Esophagus squamous epithelium (tissue), 5 donors: Measurements from ENCODE around the gene C1orf74. TPM values are rescaled to one million over a fixed set of nuclear protein-coding genes. Genes with fewer than 3 reads are reported as not detected.
A peak's percentile ranks its signal among the peaks of the same experiment; 100 is the strongest.

Experiments used
- DNase-seq: peaks from one replicate; lab custom pipeline; 2025; lab: John Stamatoyannopoulos, UW
- H3K27ac ChIP-seq, 4 donors: fragments of 200-600 bp; sonication (generic); one replicate each; pipeline ENCODE4 v1.5.1; 2016 to 2019; ENCODE audit warnings: mild to moderate bottlenecking in 1 of 4
- H3K27me3 ChIP-seq, 4 donors: fragments of 200-600 bp; sonication (generic); 1 replicate in 3 of 4; 2 replicates in 1 of 4; pipeline versions ENCODE4 v1.5.1 to v1.6.0; 2017 to 2021; ENCODE audit warnings: antibody characterized with exemption in 1 of 4
- H3K36me3 ChIP-seq, 3 donors: fragments of 200-600 bp; sonication (generic); one replicate each; pipeline ENCODE4 v1.5.1; 2016 to 2019
- H3K4me1 ChIP-seq, 3 donors: fragments of 200-600 bp; sonication (generic); one replicate each; pipeline ENCODE4 v1.5.1; 2017 to 2019
- H3K4me3 ChIP-seq, 4 donors: fragments of 200-600 bp; sonication (generic); 1 replicate in 3 of 4; 2 replicates in 1 of 4; pipeline ENCODE4 v1.5.1; 2016 to 2019; ENCODE audit warnings: mild to moderate bottlenecking in 2 of 4, moderate library complexity in 1 of 4
- H3K9me3 ChIP-seq, 3 donors: fragments of 200-600 bp; sonication (generic); one replicate each; pipeline ENCODE4 v1.5.1; 2016 to 2019
- CTCF ChIP-seq, 6 experiments: fragments of 450-650 bp in 4 of 6; fragments of 200-600 bp in 2 of 6; sonication (generic) in 2 of 6; IDR thresholded peaks; one replicate each; pipeline ENCODE4 v1.5.1; 2016 to 2019; ENCODE audit warnings: antibody characterized with exemption in 6 of 6, mild to moderate bottlenecking in 4 of 6, moderate library complexity in 4 of 6
- POLR2A ChIP-seq, 4 donors: fragments of 450-650 bp; IDR thresholded peaks; one replicate each; pipeline ENCODE4 v1.6.1; 2017; ENCODE audit warnings: antibody characterized with exemption in 4 of 4, mild to moderate bottlenecking in 4 of 4, moderate library complexity in 3 of 4
- WGBS, 2 donors: methylation state at CpG; one replicate each; pipeline ENCODE4 v1.1.5; 2018; 5-methylcytosine and 5-hydroxymethylcytosine counted together
- intact Hi-C: fragments of 100-400 bp; cut with DNase I; formaldehyde crosslinking; loops from one replicate; pipeline ENCODE4 v1.15.0; 2022
- total RNA-seq, 4 donors: library from RNA; depleted of rRNA; stranded (reverse); fragments of >200 nt; gene quantifications; one replicate each; pipeline ENCODE4 v1.1.0, GENCODE V29; 2016
- donor health status: DM: yes; HTN: yes; CAD: no.

The C1orf74 gene
- total RNA-seq, 4 donors from 2014 or later: 2.9 to 6.2 (median 4.1) TPM

GRCh38 chr1:209783386-209783785 lies 973 bp downstream of the C1orf74 start:
- WGBS, 2 donors: 35 to 52% methylated on average over 4 to 5 of the region's 6 CpGs
- Histone ChIP-seq H3K27me3 (no peaks in the 10 kb centered on the region), H3K9me3 (no peaks in the 10 kb centered on the region), H3K36me3 (peaks cover 0 to 56% (median 0%) of the 10 kb centered on the region in 3 donors), H3K4me1 (peaks cover 22 to 51% (median 26%) of the 10 kb centered on the region in 3 donors), H3K27ac (peak overlapping the region in 2 of 4 donors; percentile 92 to 94), H3K4me3 (peak overlapping the region in 3 of 4 donors; percentile 65 to 78 (median 68))
- no peak for DNase-seq
- TF ChIP-seq CTCF (IDR thresholded peaks at IDR 0.05) (no peak), POLR2A (IDR thresholded peaks at IDR 0.05) (no peak)
- intact Hi-C loops: no loop called here

GRCh38 chr1:209780268-209780667 lies 4.1 kb downstream of the C1orf74 start:
- Histone ChIP-seq H3K9me3 (no peaks in the 10 kb centered on the region), H3K27ac (no peak overlapping the region), H3K4me1 (peaks cover 8 to 19% (median 9%) of the 10 kb centered on the region in 3 donors), H3K27me3 (no peaks in the 10 kb centered on the region), H3K36me3 (peaks cover 0 to 31% (median 0%) of the 10 kb centered on the region in 3 donors), H3K4me3 (no peak overlapping the region)
- WGBS, 2 donors: 66 to 82% methylated on average over 4 of the region's 4 CpGs
- DNase-seq: no peak
- no peak for TF ChIP-seq CTCF (IDR thresholded peaks at IDR 0.05)
- TF ChIP-seq POLR2A (IDR thresholded peaks at IDR 0.05): no peak
- intact Hi-C loops: no loop called here

- Histone ChIP-seq H3K9me3 (no peaks in the 10 kb centered on the region), H3K36me3 (peaks cover 0 to 26% (median 0%) of the 10 kb centered on the region in 3 donors), H3K27ac (no peak overlapping the region), H3K27me3 (no peaks in the 10 kb centered on the region), H3K4me1 (peaks cover 0 to 2% (median under 1%) of the 10 kb centered on the region in 3 donors), H3K4me3 (no peak overlapping the region)
- intact Hi-C loops: no loop called here
- no peak for TF ChIP-seq CTCF (IDR thresholded peaks at IDR 0.05)
- TF ChIP-seq POLR2A (IDR thresholded peaks at IDR 0.05): no peak
- WGBS, 2 donors: 91 to 100% methylated on average over 1 of the region's 1 CpG
- DNase-seq: no peak
These were observed 6.3 kb downstream of the C1orf74 start for GRCh38 chr1:209778102-209778501.

GRCh38 chr1:209777587-209777986 lies 6.8 kb downstream of the C1orf74 start:
- WGBS, 2 donors: 95 to 96% methylated on average over 2 of the region's 2 CpGs
- intact Hi-C loops: no loop called here
- no peak for DNase-seq
- no peak overlapping the region for H3K27ac ChIP-seq
- no peak overlapping the region for H3K4me3 ChIP-seq
- H3K27me3 ChIP-seq: no peaks in the 10 kb centered on the region
- peaks cover 0 to 22% (median 0%) of the 10 kb centered on the region in 3 donors for H3K36me3 ChIP-seq
- no peaks in the 10 kb centered on the region for H3K4me1 ChIP-seq
- no peaks in the 10 kb centered on the region for H3K9me3 ChIP-seq
- TF ChIP-seq POLR2A (IDR thresholded peaks at IDR 0.05): no peak
- no peak for TF ChIP-seq CTCF (IDR thresholded peaks at IDR 0.05)

- Histone ChIP-seq H3K27me3 (no peaks in the 10 kb centered on the region), H3K9me3 (no peaks in the 10 kb centered on the region)
These were observed 8.7 kb downstream of the C1orf74 start for GRCh38 chr1:209775678-209776077.

More at GRCh38 chr1:209775678-209776077, 8.7 kb downstream of the C1orf74 start:
- Histone ChIP-seq H3K36me3 (peaks cover 0 to 7% (median 0%) of the 10 kb centered on the region in 3 donors), H3K4me1 (peaks cover 0 to 12% (median 0%) of the 10 kb centered on the region in 3 donors), H3K4me3 (no peak overlapping the region), H3K27ac (no peak overlapping the region)
- intact Hi-C loops: no loop called here
- DNase-seq: no peak
- TF ChIP-seq CTCF (IDR thresholded peaks at IDR 0.05) (no peak), POLR2A (IDR thresholded peaks at IDR 0.05) (no peak)
- 46 to 67% methylated on average over 2 of the region's 2 CpGs for WGBS, 2 donors
